CD14-positive monocyte (primary cell): ENCODE measurements around the gene ZNF621. TPM values are rescaled to one million over a fixed set of nuclear protein-coding genes. Genes with fewer than 3 reads are reported as not detected.

Experiments
- DNase-seq, 3 donors: peaks; one replicate each; pipeline ENCODE4 v3.0.0-alpha.2; 2011 to 2022
- H2AFZ ChIP-seq: 2 replicates; pipeline ENCODE4 v1.6.0; 2012; ENCODE audit warnings: mild to moderate bottlenecking, low read depth, low read length, inconsistent platforms; ENCODE audit not compliant: insufficient read depth, poor library complexity, severe bottlenecking
- H3K27ac ChIP-seq, 2 donors: 1 replicate in 1 of 2; 2 replicates in 1 of 2; pipeline ENCODE4 v1.5.1; 2012 to 2013; ENCODE audit warnings: low read length in 2 of 2, control low read depth in 1 of 2, inconsistent platforms in 1 of 2, low read depth in 1 of 2, mild to moderate bottlenecking in 1 of 2
- H3K27me3 ChIP-seq, 2 donors: one replicate each; pipeline versions ENCODE4 v1.6.0 to v1.6.1; 2011 to 2013; ENCODE audit warnings: low read length in 2 of 2; ENCODE audit not compliant: control insufficient read depth in 2 of 2, insufficient read depth in 2 of 2
- H3K36me3 ChIP-seq, 2 donors: replicated peaks in 1 of 2; 1 replicate in 1 of 2; 2 replicates in 1 of 2; pipeline versions ENCODE4 v1.5.1 to v1.6.1; 2012 to 2013; ENCODE audit warnings: low read length in 2 of 2, control low read depth in 1 of 2, inconsistent platforms in 1 of 2, mild to moderate bottlenecking in 1 of 2; ENCODE audit not compliant: insufficient read depth in 2 of 2, control insufficient read depth in 1 of 2
- H3K4me1 ChIP-seq, 2 donors: 1 replicate in 1 of 2; 2 replicates in 1 of 2; pipeline versions ENCODE4 v1.5.1 to v1.6.1; 2012 to 2013; ENCODE audit warnings: low read length in 2 of 2, control low read depth in 1 of 2, inconsistent platforms in 1 of 2, mild to moderate bottlenecking in 1 of 2, moderate library complexity in 1 of 2; ENCODE audit not compliant: insufficient read depth in 2 of 2, control insufficient read depth in 1 of 2
- H3K4me2 ChIP-seq: replicated peaks from 2 replicates; pipeline ENCODE3; 2012; ENCODE audit warnings: low read length, moderate library complexity, mild to moderate bottlenecking; ENCODE audit not compliant: poor library complexity, severe bottlenecking; ENCODE audit errors: extremely low read depth
- H3K4me3 ChIP-seq, 3 experiments: fragments of 200-600 bp in 1 of 3; sonication (generic) in 1 of 3; replicated peaks in 1 of 3; 1 replicate in 2 of 3; 2 replicates in 1 of 3; pipeline ENCODE4 v1.5.1; 2011 to 2013; ENCODE audit warnings: low read length in 3 of 3, mild to moderate bottlenecking in 3 of 3, control low read depth in 2 of 3, low read depth in 2 of 3, inconsistent platforms in 1 of 3, moderate library complexity in 1 of 3
- H3K79me2 ChIP-seq: 2 replicates; pipeline ENCODE4 v1.6.0; 2012; ENCODE audit warnings: mild to moderate bottlenecking, control low read depth, inconsistent platforms, low read length, moderate library complexity; ENCODE audit not compliant: insufficient read depth
- H3K9ac ChIP-seq: 2 replicates; pipeline ENCODE4 v1.6.0; 2017; ENCODE audit warnings: low read length, mild to moderate bottlenecking; ENCODE audit not compliant: insufficient read depth, poor library complexity, severe bottlenecking
- H3K9me3 ChIP-seq, 2 donors: replicated peaks in 1 of 2; 1 replicate in 1 of 2; 2 replicates in 1 of 2; pipeline versions ENCODE4 v1.5.1 to v1.6.1; 2012 to 2013; ENCODE audit warnings: low read length in 2 of 2, control low read depth in 1 of 2; ENCODE audit not compliant: control insufficient read depth in 1 of 2, insufficient read depth in 1 of 2
- H4K20me1 ChIP-seq: 2 replicates; pipeline ENCODE4 v1.6.0; 2012; ENCODE audit warnings: mild to moderate bottlenecking, low read length, control low read depth, moderate library complexity; ENCODE audit not compliant: insufficient read depth
- H3K27ac Mint-ChIP-seq, 7 donors: one replicate each; pipeline ENCODE4 v1.8.0; 2020; ENCODE audit warnings: mild to moderate bottlenecking in 7 of 7, mixed read lengths in 7 of 7, moderate library complexity in 6 of 7, inconsistent platforms in 2 of 7
- H3K27me3 Mint-ChIP-seq, 3 donors: one replicate each; pipeline ENCODE4 v1.8.0; 2021 to 2022; ENCODE audit warnings: low read depth in 3 of 3, mild to moderate bottlenecking in 3 of 3, mixed read lengths in 3 of 3, moderate library complexity in 3 of 3, inconsistent platforms in 1 of 3
- H3K36me3 Mint-ChIP-seq, 2 donors: one replicate each; pipeline ENCODE4 v1.8.0; 2020; ENCODE audit warnings: mixed read lengths in 2 of 2, inconsistent platforms in 1 of 2, mild to moderate bottlenecking in 1 of 2
- H3K4me1 Mint-ChIP-seq: one replicate; pipeline ENCODE4 v1.8.0; 2020; ENCODE audit warnings: mild to moderate bottlenecking, mixed read lengths
- H3K4me3 Mint-ChIP-seq, 2 donors: one replicate each; pipeline ENCODE4 v1.8.0; 2020; ENCODE audit warnings: mild to moderate bottlenecking in 2 of 2, mixed read lengths in 2 of 2, moderate library complexity in 1 of 2
- H3K9me3 Mint-ChIP-seq, 7 donors: one replicate each; pipeline ENCODE4 v1.8.0; 2020 to 2022; ENCODE audit warnings: mixed read lengths in 7 of 7, mild to moderate bottlenecking in 6 of 7, moderate library complexity in 6 of 7, inconsistent platforms in 2 of 7
- CTCF ChIP-seq: fragments of 200-600 bp; IDR thresholded peaks from one replicate; pipeline ENCODE4 v1.8.0; 2022; ENCODE audit warnings: antibody characterized with exemption, mild to moderate bottlenecking
- WGBS: methylation state at CpG from one replicate; pipeline ENCODE4 v1.1.5; 2013; ENCODE audit warnings: missing lambda C conversion rate; ENCODE audit not compliant: insufficient coverage; 5-methylcytosine and 5-hydroxymethylcytosine counted together
- intact Hi-C, 2 donors: fragments of 100-400 bp; cut with micrococcal nuclease; formaldehyde crosslinking; loops; one replicate each; pipeline versions ENCODE4 v1.15.0 to v1.15.1; 2023
- polyA plus RNA-seq, 3 donors: library from polyadenylated mRNA; depleted of rRNA in 1 of 3; unstranded in 2 of 3; stranded (reverse) in 1 of 3; fragments of 300-500 nt in 2 of 3; fragments of >200 nt in 1 of 3; fragmentation: Illumina TruSeq in 2 of 3; gene quantifications; 1 replicate in 2 of 3; 2 replicates in 1 of 3; pipeline ENCODE4 v1.2.3, GENCODE V29; 2012 to 2021

Gene ZNF621
- polyA plus RNA-seq, 3 donors: 1.1 to 12.2 (median 2.0) TPM

DNA sequence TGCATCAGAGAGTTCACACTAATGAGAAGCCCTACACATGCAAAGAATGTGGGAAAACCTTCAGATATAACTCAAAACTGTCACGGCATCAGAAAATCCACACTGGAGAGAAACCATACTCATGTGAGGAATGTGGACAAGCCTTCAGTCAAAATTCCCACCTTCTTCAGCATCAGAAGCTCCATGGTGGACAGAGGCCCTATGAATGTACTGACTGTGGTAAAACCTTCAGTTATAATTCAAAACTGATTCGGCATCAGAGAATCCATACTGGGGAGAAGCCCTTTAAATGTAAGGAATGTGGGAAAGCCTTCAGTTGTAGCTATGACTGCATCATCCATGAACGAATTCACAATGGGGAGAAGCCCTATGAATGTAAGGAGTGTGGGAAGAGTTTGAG is 37.6 kb upstream of the ZNF621 start:
- Histone ChIP-seq H3K4me2 (no peak overlapping the region), H3K27ac (no peak overlapping the region), H3K9me3 (peaks cover 22 to 30% of the 10 kb centered on the region in 2 donors), H4K20me1 (no peaks in the 10 kb centered on the region), H3K4me3 (no peak overlapping the region), H2AFZ (no peak overlapping the region), H3K4me1 (no peaks in the 10 kb centered on the region), H3K9ac (no peak overlapping the region), H3K36me3 (peaks cover 53 to 62% of the 10 kb centered on the region in 2 donors), H3K27me3 (no peaks in the 10 kb centered on the region), H3K79me2 (no peaks in the 10 kb centered on the region)
- Mint-ChIP-seq H3K9me3 (peaks cover 18 to 33% (median 23%) of the 10 kb centered on the region in 7 donors), H3K27me3 (peaks cover 0 to 3% (median 0%) of the 10 kb centered on the region in 3 donors), H3K36me3 (peaks cover 45 to 69% of the 10 kb centered on the region in 2 donors), H3K4me3 (no peak overlapping the region), H3K4me1 (no peaks in the 10 kb centered on the region), H3K27ac (no peak overlapping the region)
- no peak for DNase-seq
- intact Hi-C loops: no loop called here
- WGBS: 100% methylated on average over 1 of the region's 3 CpGs
- no peak for TF ChIP-seq CTCF

DNA sequence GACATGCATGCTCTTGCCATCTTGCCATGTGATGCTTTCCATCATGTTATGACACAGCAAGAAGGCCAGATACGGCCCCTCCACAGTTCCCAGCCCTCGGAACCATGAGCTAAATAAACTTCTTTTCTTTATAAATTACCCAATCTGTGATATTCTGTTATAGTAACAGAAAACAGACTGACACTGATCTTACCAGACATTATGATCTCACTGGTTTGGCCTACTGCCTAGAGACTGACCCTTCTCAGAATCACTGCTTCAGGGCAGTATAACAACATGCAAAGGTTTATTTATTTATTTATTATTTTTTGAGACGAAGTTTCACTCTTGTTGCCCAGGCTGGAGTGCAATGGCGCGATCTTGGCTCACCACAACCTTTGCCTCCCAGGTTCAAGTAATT is 33.8 kb upstream of the ZNF621 start:
- Histone ChIP-seq H3K79me2 (no peaks in the 10 kb centered on the region), H3K4me2 (no peak overlapping the region), H3K4me1 (no peaks in the 10 kb centered on the region), H3K4me3 (no peak overlapping the region), H3K36me3 (peaks cover 21 to 25% of the 10 kb centered on the region in 2 donors), H3K27ac (no peak overlapping the region), H2AFZ (no peak overlapping the region), H4K20me1 (no peaks in the 10 kb centered on the region), H3K27me3 (no peaks in the 10 kb centered on the region), H3K9me3 (peaks cover 22 to 24% of the 10 kb centered on the region in 2 donors), H3K9ac (no peak overlapping the region)
- WGBS: no CpG with 5 or more reads among the region's 5 CpGs
- Mint-ChIP-seq H3K36me3 (peaks cover 29 to 32% of the 10 kb centered on the region in 2 donors), H3K4me1 (no peaks in the 10 kb centered on the region), H3K27ac (no peak overlapping the region), H3K9me3 (peaks cover 18 to 24% (median 22%) of the 10 kb centered on the region in 7 donors), H3K27me3 (peaks cover 0 to 3% (median 0%) of the 10 kb centered on the region in 3 donors), H3K4me3 (no peak overlapping the region)
- DNase-seq: no peak
- TF ChIP-seq CTCF: no peak
- intact Hi-C loops: no loop called here
